VCaP (cell line): Measurements from ENCODE around the gene ZCCHC24.
A peak's percentile ranks its signal among the peaks of the same experiment; 100 is the strongest.

Experiments used
- H3K27ac ChIP-seq: fragments of 450-650 bp; 2 replicates; pipeline ENCODE4 v1.5.1; 2017
- TF ChIP-seq, protein P1 (sequence below): fragments of 450-650 bp; conservative IDR thresholded peaks from 2 replicates; pipeline ENCODE4 v1.5.1; 2017; ENCODE audit warnings: mild to moderate bottlenecking, moderate library complexity

ZCCHC24 gene

DNA sequence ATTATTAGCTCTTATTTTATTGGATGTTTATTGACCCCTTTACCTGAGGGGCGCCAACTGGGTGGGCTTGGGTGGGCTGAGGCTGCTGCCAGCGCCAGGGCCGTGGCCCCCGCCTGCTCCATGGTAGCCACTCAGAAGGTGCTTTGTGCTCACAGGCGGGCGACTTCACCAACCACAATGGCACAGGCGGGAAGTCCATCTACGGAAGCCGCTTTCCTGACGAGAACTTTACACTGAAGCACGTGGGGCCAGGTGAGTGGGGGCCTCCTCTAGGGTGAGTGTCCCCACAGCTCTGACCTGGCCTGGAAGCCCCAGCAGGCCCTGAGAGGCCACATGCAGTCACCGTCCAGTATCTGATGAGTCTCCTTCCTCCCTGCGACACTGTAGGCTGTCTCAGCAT, 94.1 kb downstream of the ZCCHC24 start:
- no peak overlapping the region for H3K27ac ChIP-seq
- TF ChIP-seq, protein P1, sequence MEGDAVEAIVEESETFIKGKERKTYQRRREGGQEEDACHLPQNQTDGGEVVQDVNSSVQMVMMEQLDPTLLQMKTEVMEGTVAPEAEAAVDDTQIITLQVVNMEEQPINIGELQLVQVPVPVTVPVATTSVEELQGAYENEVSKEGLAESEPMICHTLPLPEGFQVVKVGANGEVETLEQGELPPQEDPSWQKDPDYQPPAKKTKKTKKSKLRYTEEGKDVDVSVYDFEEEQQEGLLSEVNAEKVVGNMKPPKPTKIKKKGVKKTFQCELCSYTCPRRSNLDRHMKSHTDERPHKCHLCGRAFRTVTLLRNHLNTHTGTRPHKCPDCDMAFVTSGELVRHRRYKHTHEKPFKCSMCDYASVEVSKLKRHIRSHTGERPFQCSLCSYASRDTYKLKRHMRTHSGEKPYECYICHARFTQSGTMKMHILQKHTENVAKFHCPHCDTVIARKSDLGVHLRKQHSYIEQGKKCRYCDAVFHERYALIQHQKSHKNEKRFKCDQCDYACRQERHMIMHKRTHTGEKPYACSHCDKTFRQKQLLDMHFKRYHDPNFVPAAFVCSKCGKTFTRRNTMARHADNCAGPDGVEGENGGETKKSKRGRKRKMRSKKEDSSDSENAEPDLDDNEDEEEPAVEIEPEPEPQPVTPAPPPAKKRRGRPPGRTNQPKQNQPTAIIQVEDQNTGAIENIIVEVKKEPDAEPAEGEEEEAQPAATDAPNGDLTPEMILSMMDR = no peak

DNA sequence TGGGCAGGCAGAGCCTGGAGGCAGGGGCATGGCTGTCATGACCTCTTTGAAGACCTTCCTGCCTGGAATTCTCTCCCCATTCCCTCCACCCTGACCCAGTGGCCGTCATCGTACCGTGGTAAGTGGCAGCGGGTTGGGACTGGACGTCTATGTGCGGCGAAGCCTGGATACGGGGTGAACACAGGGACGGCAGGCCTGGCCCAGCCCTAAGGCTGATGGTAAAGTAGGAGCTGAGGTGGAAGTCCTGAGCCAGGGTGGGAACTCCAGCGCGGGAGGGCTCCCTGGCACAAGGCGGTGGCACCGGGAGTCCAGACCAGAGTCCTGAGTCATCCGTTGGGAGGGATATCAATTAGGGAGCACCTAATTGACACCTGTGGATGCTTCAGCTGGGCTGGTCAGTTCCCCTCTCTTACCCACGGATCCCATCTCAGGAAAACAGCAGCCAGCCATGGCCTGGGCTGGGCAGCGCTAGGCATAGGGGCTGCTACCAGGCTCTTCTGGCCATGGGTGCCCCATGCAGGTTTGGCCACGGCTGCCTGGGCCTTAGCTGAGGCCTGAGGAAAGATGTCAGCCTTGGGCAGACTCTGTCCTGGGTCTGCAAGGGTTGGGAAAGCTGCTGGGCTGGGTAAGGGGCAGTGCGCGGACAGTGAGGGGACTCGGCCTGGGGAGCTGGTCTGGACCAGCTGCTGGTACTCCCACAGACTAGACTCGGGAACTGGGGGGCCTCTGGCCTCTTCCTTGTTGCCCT, 94.8 kb downstream of the ZCCHC24 start:
- TF ChIP-seq, protein P1 = no peak
- H3K27ac ChIP-seq = no peak overlapping the region

DNA sequence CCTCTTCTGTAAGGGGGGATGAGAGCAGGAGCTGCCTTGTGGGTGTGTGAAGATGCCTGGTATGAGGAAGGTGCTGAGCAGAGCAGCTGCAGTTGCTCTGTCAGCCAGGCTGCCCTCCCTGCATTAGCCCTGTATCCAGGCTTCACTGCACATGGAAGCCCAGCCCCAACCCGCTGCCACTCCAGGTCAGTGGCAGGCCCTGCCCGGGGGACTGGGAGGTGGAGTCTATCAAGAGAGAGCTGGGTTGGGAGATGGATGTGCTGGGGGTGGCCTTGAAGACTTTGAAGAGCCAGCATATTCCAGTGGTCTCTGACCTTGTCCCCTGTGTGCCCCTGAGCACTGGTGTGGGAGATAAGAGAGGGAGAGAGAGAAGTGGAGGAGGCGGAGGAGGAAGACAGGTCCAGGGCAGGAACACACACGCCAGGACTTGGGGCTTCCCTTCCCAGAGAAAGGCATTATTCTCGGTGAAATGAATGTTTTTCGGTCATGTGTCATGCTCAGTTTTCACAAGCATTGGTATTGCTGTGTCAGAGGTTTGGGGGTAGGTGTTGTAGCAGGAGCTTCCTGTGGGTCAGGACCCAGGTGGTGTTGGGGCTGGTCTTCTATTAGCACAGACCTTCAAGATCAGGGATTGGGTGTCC, 95.5 kb downstream of the ZCCHC24 start:
- TF ChIP-seq, protein P1 = no peak
- H3K27ac ChIP-seq = no peak overlapping the region

DNA sequence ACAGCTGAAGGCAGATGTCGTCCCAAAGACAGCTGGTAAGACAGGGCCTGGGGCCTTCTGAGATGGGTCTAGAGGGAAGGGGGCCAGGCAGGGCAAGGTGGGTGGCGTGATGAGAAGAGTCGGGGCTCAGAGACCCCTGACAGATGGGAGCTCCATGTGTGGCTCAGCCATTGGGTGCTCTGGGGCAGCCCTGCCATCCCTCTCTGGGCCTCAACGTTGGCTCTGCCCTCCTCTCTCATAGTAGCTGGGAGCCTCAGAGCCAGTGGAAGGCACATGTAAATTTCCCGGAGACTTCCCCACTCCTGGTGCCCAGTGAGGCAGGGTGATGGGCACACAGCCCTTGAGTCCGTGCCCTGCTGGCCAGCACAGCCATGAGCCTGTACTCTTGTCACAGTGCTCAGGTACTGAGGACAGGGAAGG, 96.3 kb downstream of the ZCCHC24 start:
- H3K27ac ChIP-seq = no peak overlapping the region
- TF ChIP-seq, protein P1 = no peak

DNA sequence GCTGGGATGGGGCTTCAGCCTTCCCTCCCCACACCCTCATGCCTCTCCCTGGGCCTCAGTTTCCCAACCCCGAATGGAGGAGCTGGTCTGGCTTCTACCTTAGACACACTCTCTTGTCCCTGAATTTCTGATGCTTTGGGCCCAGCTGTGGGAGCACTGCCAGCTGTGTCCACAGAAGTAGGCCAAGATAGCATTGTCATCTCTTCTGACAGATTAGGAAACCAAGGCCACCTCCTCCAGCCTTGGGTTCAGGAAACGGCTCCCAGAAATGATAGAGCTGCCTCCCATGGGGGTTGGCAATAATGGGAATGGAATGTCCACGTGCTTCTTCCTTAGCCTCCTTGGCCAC, 96.8 kb downstream of the ZCCHC24 start:
- TF ChIP-seq, protein P1 = no peak
- peak overlapping the region; percentile 93; the same call in 1 of the 2 replicates for H3K27ac ChIP-seq

DNA sequence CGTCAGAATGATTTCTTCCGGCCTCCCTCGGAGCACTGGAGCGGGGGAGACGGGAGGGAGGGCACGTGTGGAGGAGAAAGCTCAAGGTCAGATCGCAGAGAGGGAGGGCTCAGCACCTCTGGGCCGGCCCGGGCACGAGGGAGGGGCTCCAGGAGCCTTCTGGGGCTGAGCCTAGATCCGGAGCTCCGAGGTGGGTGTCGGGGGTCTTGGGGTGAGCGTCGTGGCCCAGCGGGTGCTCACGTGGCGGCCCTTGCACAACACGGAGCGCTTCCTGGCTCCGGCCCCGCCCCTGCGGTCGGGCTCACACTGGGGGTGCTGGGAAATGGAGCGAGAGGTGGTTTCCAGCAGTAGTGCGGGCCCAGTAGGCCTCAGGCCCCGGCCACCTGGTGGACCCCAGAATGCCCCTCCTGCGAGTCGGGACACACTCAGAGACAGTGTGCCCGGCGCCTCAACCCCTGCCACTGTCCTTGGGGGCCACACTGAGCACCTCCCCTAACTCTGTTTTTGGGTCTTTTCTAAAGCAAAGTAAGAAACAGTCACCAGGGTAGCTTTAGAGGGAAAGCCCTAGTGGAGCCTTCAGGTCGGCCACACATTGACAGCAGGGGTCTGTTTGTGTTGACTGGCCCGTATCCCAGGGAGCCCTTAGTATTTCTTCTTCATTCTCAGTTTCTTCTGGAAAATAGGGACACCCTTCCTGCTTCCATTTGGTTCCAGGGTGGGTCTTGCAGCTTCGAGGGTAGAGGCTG, 97.4 kb downstream of the ZCCHC24 start:
- peak overlapping the region; percentile 93 for H3K27ac ChIP-seq

More for the DNA sequence above, 97.4 kb downstream of the ZCCHC24 start:
- TF ChIP-seq, protein P1 = no peak
